Suprapubic skin (tissue), 3 donors: ENCODE measurements around the gene TSPAN18.

Source experiments
- CTCF ChIP-seq, 2 donors: fragments of 200-600 bp in 1 of 2; fragments of 450-650 bp in 1 of 2; sonication (generic) in 1 of 2; IDR thresholded peaks; one replicate each; pipeline ENCODE4 v1.5.1; 2016 to 2019; ENCODE audit warnings: antibody characterized with exemption in 2 of 2, mild to moderate bottlenecking in 1 of 2, moderate library complexity in 1 of 2
- EP300 ChIP-seq: sonication (generic); formaldehyde crosslinking; IDR thresholded peaks from one replicate; pipeline ENCODE4 v1.6.1; 2017; ENCODE audit warnings: antibody characterized with exemption
- POLR2A ChIP-seq, 2 donors: fragments of 450-650 bp; IDR thresholded peaks; one replicate each; pipeline ENCODE4 v1.6.1; 2017; ENCODE audit warnings: antibody characterized with exemption in 2 of 2, mild to moderate bottlenecking in 2 of 2, moderate library complexity in 2 of 2

- TF ChIP-seq CTCF (IDR thresholded peaks at IDR 0.05) = no peak
- no peak for TF ChIP-seq POLR2A (IDR thresholded peaks at IDR 0.05)
- no peak for TF ChIP-seq EP300
Observed at GRCh38 chr11:44829838-44830237, 103.1 kb downstream of the TSPAN18 start.
